ENCODE measurements around the gene TCN2. TPM values are rescaled to one million over a fixed set of nuclear protein-coding genes. Genes with fewer than 3 reads are reported as not detected.
"Not testable (repeated sequence)": the region's sequence is repeated elsewhere in the genome, so short reads cannot be mapped to it uniquely, and the experiment has no call there.

Gene TCN2
- total RNA-seq, 1 donor from 2014 or later = 3.1 TPM

GRCh38 chr22:30643055-30643875 lies 36.3 kb downstream of the TCN2 start:
- no peak for DNase-seq (ENCODE audit: low spot score)

GRCh38 chr22:30646518-30647160 lies 39.7 kb downstream of the TCN2 start:
- DNase-seq (ENCODE audit: low spot score) = no peak

- no peak for DNase-seq (ENCODE audit: low spot score)
Observed at GRCh38 chr22:30647536-30647935, 40.6 kb downstream of the TCN2 start.

- no peak for DNase-seq (ENCODE audit: low spot score)
Observed at GRCh38 chr22:30648825-30649224, 41.9 kb downstream of the TCN2 start.

GRCh38 chr22:30649430-30650007 lies 42.5 kb downstream of the TCN2 start:
- peak; percentile 50 for DNase-seq (ENCODE audit: low spot score)

- DNase-seq (ENCODE audit: low spot score) = no peak
Observed at GRCh38 chr22:30650508-30651116, 43.6 kb downstream of the TCN2 start.

- DNase-seq (ENCODE audit: low spot score) = no peak
Observed at GRCh38 chr22:30652852-30653251, 45.9 kb downstream of the TCN2 start.

GRCh38 chr22:30654361-30654760 lies 47.4 kb downstream of the TCN2 start:
- DNase-seq (ENCODE audit: low spot score) = no peak

- no peak for DNase-seq (ENCODE audit: low spot score)
Observed at GRCh38 chr22:30655532-30655931, 48.6 kb downstream of the TCN2 start.

- no peak for DNase-seq (ENCODE audit: low spot score)
Observed at GRCh38 chr22:30662040-30662439, 55.1 kb downstream of the TCN2 start.

GRCh38 chr22:30664798-30665197 lies 57.8 kb downstream of the TCN2 start:
- no peak for DNase-seq (ENCODE audit: low spot score)

- no peak for DNase-seq (ENCODE audit: low spot score)
Observed at GRCh38 chr22:30665266-30665665, 58.3 kb downstream of the TCN2 start.

- no peak for DNase-seq (ENCODE audit: low spot score)
Observed at GRCh38 chr22:30665786-30666185, 58.8 kb downstream of the TCN2 start.

GRCh38 chr22:30667107-30667493 lies 60.1 kb downstream of the TCN2 start:
- no peak for DNase-seq (ENCODE audit: low spot score)

GRCh38 chr22:30667494-30668385 lies 60.8 kb downstream of the TCN2 start, which contains the start of gene DUSP18:
DUSP18 (minus strand) TSS chr22:30667875; CDS start chr22:30664003, 3,872 bp downstream.
- peak; percentile 95 for DNase-seq (ENCODE audit: low spot score)

- no peak for DNase-seq (ENCODE audit: low spot score)
Observed at GRCh38 chr22:30668386-30668710, 61.4 kb downstream of the TCN2 start.

- DNase-seq (ENCODE audit: low spot score) = no peak
Observed at GRCh38 chr22:30671071-30671470, 64.1 kb downstream of the TCN2 start.

GRCh38 chr22:30673136-30673535 lies 66.2 kb downstream of the TCN2 start:
- no peak for DNase-seq (ENCODE audit: low spot score)

GRCh38 chr22:30674482-30674881 lies 67.5 kb downstream of the TCN2 start:
- DNase-seq (ENCODE audit: low spot score) = no peak

GRCh38 chr22:30675436-30675835 lies 68.5 kb downstream of the TCN2 start:
- no peak for DNase-seq (ENCODE audit: low spot score)

GRCh38 chr22:30676565-30676964 lies 69.6 kb downstream of the TCN2 start:
- not testable (repeated sequence) for DNase-seq (ENCODE audit: low spot score)
